H1 (cell line): ENCODE measurements around the gene WDR53. TPM values are rescaled to one million over a fixed set of nuclear protein-coding genes. Genes with fewer than 3 reads are reported as not detected.
"Not testable (repeated sequence)": the region's sequence is repeated elsewhere in the genome, so short reads cannot be mapped to it uniquely, and the experiment has no call there.

Experiments
- CTCF ChIA-PET: fragments of 300-600 bp; sonication (Branson Sonifier 250); formaldehyde crosslinking; loops from one replicate; lab custom pipeline; 2021; ENCODE audit not compliant: partially characterized antibody; lab: Charles Lee
- POLR2A ChIA-PET: fragments of 300-600 bp; sonication (Branson Sonifier 250); formaldehyde crosslinking; loops from one replicate; lab custom pipeline; 2021; ENCODE audit warnings: inconsistent platforms; ENCODE audit not compliant: partially characterized antibody; lab: Charles Lee
- DNase-seq, 2 experiments: peaks; one replicate each; pipeline versions ENCODE4 v3.0.0 to v3.0.0-alpha.2; 2010 to 2022; ENCODE audit warnings: low spot score in 2 of 2, low read depth in 1 of 2, mixed read lengths in 1 of 2
- FAIRE-seq: peaks from 2 replicates; lab custom pipeline; 2011; peaks lifted over from hg19 to GRCh38; lab: Jason Lieb, UNC
- H2AFZ ChIP-seq: 2 replicates; pipeline ENCODE4 v1.8.1; 2012; ENCODE audit warnings: low read length, inconsistent platforms
- H2AK5ac ChIP-seq: 2 replicates; pipeline ENCODE4 v1.6.1; 2013; ENCODE audit warnings: low read depth, low read length
- H2BK120ac ChIP-seq: replicated peaks from 2 replicates; pipeline ENCODE3; 2013; ENCODE audit warnings: low read depth, low read length, inconsistent platforms
- H2BK12ac ChIP-seq: 2 replicates; pipeline ENCODE4 v1.6.1; 2013; ENCODE audit warnings: low read depth, low read length
- H2BK15ac ChIP-seq: 2 replicates; pipeline ENCODE4 v1.6.1; 2013; ENCODE audit warnings: low read length
- H2BK20ac ChIP-seq: 2 replicates; pipeline ENCODE4 v1.6.1; 2013; ENCODE audit warnings: low read length
- H2BK5ac ChIP-seq: 2 replicates; pipeline ENCODE4 v1.6.1; 2013; ENCODE audit warnings: low read depth, low read length
- H3K14ac ChIP-seq: 2 replicates; pipeline ENCODE4 v1.6.1; 2013; ENCODE audit warnings: inconsistent platforms; ENCODE audit not compliant: insufficient read length
- H3K18ac ChIP-seq: 2 replicates; pipeline ENCODE4 v1.6.1; 2013; ENCODE audit warnings: low read length; ENCODE audit errors: extremely low read depth
- H3K23ac ChIP-seq: 2 replicates; pipeline ENCODE4 v1.6.1; 2013; ENCODE audit warnings: inconsistent platforms; ENCODE audit not compliant: insufficient read length
- H3K23me2 ChIP-seq: 2 replicates; pipeline ENCODE4 v1.6.1; 2013; ENCODE audit warnings: low read depth, low read length
- H3K27ac ChIP-seq: 2 replicates; pipeline ENCODE4 v1.6.1; 2011; ENCODE audit warnings: low read depth, low read length, inconsistent platforms
- H3K27me3 ChIP-seq, 4 experiments: replicated peaks in 1 of 4; 1 replicate in 1 of 4; 2 replicates in 3 of 4; pipeline versions ENCODE4 v1.6.1 to v1.8.1; 2011 to 2013; ENCODE audit warnings: low read length in 3 of 4, mild to moderate bottlenecking in 3 of 4, inconsistent platforms in 2 of 4, mixed read lengths in 2 of 4, moderate library complexity in 1 of 4; ENCODE audit not compliant: control insufficient read depth in 3 of 4, insufficient read depth in 3 of 4; ENCODE audit errors: extremely low read depth in 1 of 4
- H3K36me3 ChIP-seq, 4 experiments: 2 replicates each; pipeline versions ENCODE4 v1.6.1 to v1.8.1; 2011 to 2013; ENCODE audit warnings: mild to moderate bottlenecking in 4 of 4, low read length in 3 of 4, moderate library complexity in 2 of 4, control low read depth in 1 of 4, inconsistent platforms in 1 of 4; ENCODE audit not compliant: insufficient read depth in 4 of 4, control insufficient read depth in 2 of 4
- H3K4ac ChIP-seq: replicated peaks from 2 replicates; pipeline ENCODE3; 2013; ENCODE audit warnings: low read length, low read depth, mixed read lengths, inconsistent platforms; ENCODE audit not compliant: insufficient read length
- H3K4me1 ChIP-seq, 4 experiments: replicated peaks in 1 of 4; 1 replicate in 1 of 4; 2 replicates in 3 of 4; pipeline versions ENCODE4 v1.6.1 to v1.8.1; 2011 to 2013; ENCODE audit warnings: low read length in 3 of 4, inconsistent platforms in 2 of 4, mixed read lengths in 1 of 4; ENCODE audit not compliant: insufficient read depth in 4 of 4, control insufficient read depth in 3 of 4
- H3K4me2 ChIP-seq, 2 experiments: 2 replicates each; pipeline versions ENCODE4 v1.6.1 to v1.8.1; 2011 to 2013; ENCODE audit warnings: low read depth in 2 of 2, low read length in 2 of 2, control low read depth in 1 of 2, inconsistent platforms in 1 of 2, mild to moderate bottlenecking in 1 of 2; ENCODE audit not compliant: insufficient read depth in 1 of 2
- H3K4me3 ChIP-seq, 4 experiments: fragments of 200-600, 300-600 bp in 1 of 4; sonication (generic), shearing (Covaris generic), sonication (Bioruptor Twin) in 1 of 4; 2 replicates each; pipeline versions ENCODE4 v1.5.1 to v1.8.1; 2011 to 2016; ENCODE audit warnings: low read length in 4 of 4, low read depth in 3 of 4, control low read depth in 2 of 4, inconsistent platforms in 2 of 4, mild to moderate bottlenecking in 2 of 4, mixed read lengths in 1 of 4, moderate library complexity in 1 of 4; ENCODE audit not compliant: insufficient read depth in 2 of 4; ENCODE audit errors: extremely low read depth in 1 of 4
- H3K56ac ChIP-seq: replicated peaks from 2 replicates; pipeline ENCODE3; 2013; ENCODE audit warnings: low read depth, mild to moderate bottlenecking, mixed read lengths, low read length, inconsistent platforms; ENCODE audit not compliant: insufficient read length
- H3K79me1 ChIP-seq: 2 replicates; pipeline ENCODE4 v1.6.1; 2013; ENCODE audit warnings: low read depth, low read length, control low read depth
- H3K79me2 ChIP-seq, 2 experiments: 2 replicates each; pipeline versions ENCODE4 v1.6.1 to v1.8.1; 2012 to 2013; ENCODE audit warnings: low read length in 2 of 2, mild to moderate bottlenecking in 2 of 2, inconsistent platforms in 1 of 2; ENCODE audit not compliant: insufficient read depth in 2 of 2, control insufficient read depth in 1 of 2
- H3K9ac ChIP-seq, 4 experiments: replicated peaks in 1 of 4; 1 replicate in 1 of 4; 2 replicates in 3 of 4; pipeline versions ENCODE4 v1.6.1 to v1.8.1; 2011 to 2013; ENCODE audit warnings: low read depth in 3 of 4, low read length in 3 of 4, control low read depth in 2 of 4, mild to moderate bottlenecking in 2 of 4, moderate library complexity in 2 of 4, inconsistent platforms in 1 of 4; ENCODE audit errors: extremely low read depth in 1 of 4
- H3K9me3 ChIP-seq, 2 experiments: 2 replicates each; pipeline versions ENCODE4 v1.6.1 to v1.8.1; 2012 to 2013; ENCODE audit warnings: mild to moderate bottlenecking in 2 of 2, moderate library complexity in 2 of 2, control low read depth in 1 of 2, inconsistent platforms in 1 of 2, low read depth in 1 of 2, low read length in 1 of 2, mixed read lengths in 1 of 2; ENCODE audit not compliant: insufficient read depth in 2 of 2
- H4K20me1 ChIP-seq, 2 experiments: replicated peaks in 1 of 2; 2 replicates each; pipeline versions ENCODE3 to v1.8.1; 2011 to 2013; ENCODE audit warnings: inconsistent platforms in 2 of 2, low read length in 2 of 2, mild to moderate bottlenecking in 1 of 2; ENCODE audit not compliant: insufficient read depth in 2 of 2, control insufficient read depth in 1 of 2
- H4K5ac ChIP-seq: 2 replicates; pipeline ENCODE4 v1.6.1; 2013; ENCODE audit warnings: low read length, low read depth, mixed read lengths, inconsistent platforms; ENCODE audit not compliant: insufficient read length
- H4K8ac ChIP-seq: 2 replicates; pipeline ENCODE4 v1.8.0; 2013; ENCODE audit warnings: mild to moderate bottlenecking, moderate library complexity, low read length, inconsistent platforms; ENCODE audit not compliant: insufficient read depth; ENCODE audit errors: extremely low read depth
- H4K91ac ChIP-seq: replicated peaks from 2 replicates; pipeline ENCODE3; 2013; ENCODE audit warnings: low read length, mixed read lengths, inconsistent platforms; ENCODE audit not compliant: insufficient read length
- WGBS, 2 experiments: shearing (Covaris generic) in 1 of 2; methylation state at CpG; one replicate each; pipeline versions ENCODE4 v1.1.6 to v1.1.7; 2013 to 2015; ENCODE audit warnings: low lambda C conversion rate in 2 of 2, mixed read lengths in 2 of 2, inconsistent platforms in 1 of 2, low coverage in 1 of 2, missing lambda C conversion rate in 1 of 2; ENCODE audit not compliant: insufficient replicate concordance in 2 of 2, insufficient coverage in 1 of 2, insufficient read length in 1 of 2; ENCODE audit errors: extremely low coverage in 1 of 2, missing lambda C conversion rate in 1 of 2; 5-methylcytosine and 5-hydroxymethylcytosine counted together
- polyA plus RNA-seq, 7 experiments: library from polyadenylated mRNA; depleted of rRNA in 3 of 7; stranded (reverse) in 5 of 7; unstranded in 2 of 7; fragments of >200 nt in 5 of 7; fragments of 200-250 nt in 2 of 7; gene quantifications; 1 replicate in 5 of 7; 2 replicates in 1 of 7; 4 replicates in 1 of 7; pipeline versions ENCODE4 v1.2.1 to v1.2.3, GENCODE V29; 2011 to 2013; ENCODE audit warnings: missing spikeins in 2 of 7, mixed read lengths in 2 of 7
- total RNA-seq: library from RNA; stranded (reverse); fragmentation: NEBNext Ultra II Directional; extraction: Animal tissue kit (Norgen Biotek cat#: 25700); gene quantifications from 2 replicates; pipeline ENCODE4 v1.2.1, GENCODE V29; 2021

Gene WDR53
- total and polyA plus RNA-seq, 2 of the 8 experiments (the other 6 are each of a cell fraction or from before 2014, with no cell fraction given) = 7.4 to 18.8 TPM

DNA sequence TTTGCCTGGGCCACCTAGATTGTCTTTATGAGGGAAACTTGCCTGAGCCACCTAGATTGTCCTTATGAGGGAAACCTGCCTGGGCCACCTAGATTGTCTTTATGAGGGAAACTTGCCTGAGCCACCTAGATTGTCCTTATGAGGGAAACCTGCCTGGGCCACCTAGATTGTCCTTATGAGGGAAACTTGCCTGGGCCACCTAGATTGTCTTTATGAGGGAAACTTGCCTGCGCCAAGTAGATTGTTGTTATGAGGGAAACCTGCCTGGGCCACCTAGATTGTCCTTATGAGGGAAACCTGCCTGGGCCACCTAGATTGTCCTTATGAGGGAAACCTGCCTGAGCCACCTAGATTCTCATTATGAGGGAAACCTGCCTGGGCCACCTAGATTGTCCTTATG lies 57.2 kb downstream of the WDR53 start:
- H2BK20ac ChIP-seq, H3K9me3 ChIP-seq, H4K91ac ChIP-seq, H3K14ac ChIP-seq, H4K5ac ChIP-seq, H3K79me2 ChIP-seq, H3K4me2 ChIP-seq, H2BK12ac ChIP-seq, DNase-seq, H3K23me2 ChIP-seq, H3K23ac ChIP-seq, H3K56ac ChIP-seq, H3K4me1 ChIP-seq, H3K36me3 ChIP-seq, H3K18ac ChIP-seq, H2BK120ac ChIP-seq, H3K27me3 ChIP-seq, POLR2A ChIA-PET, H2AFZ ChIP-seq, H3K9ac ChIP-seq, H4K20me1 ChIP-seq, H3K4me3 ChIP-seq, H3K27ac ChIP-seq, H4K8ac ChIP-seq, H3K4ac ChIP-seq, H2BK5ac ChIP-seq, H3K79me1 ChIP-seq, H2AK5ac ChIP-seq, FAIRE-seq, H2BK15ac ChIP-seq: not testable (repeated sequence)
- CTCF ChIA-PET = interaction anchor here (2.0 to 5.3 kb wide), 2 partner anchors 11 to 18 kb away, joined by 7 to 40 read pairs; no protein-coding TSS in a partner anchor
- 88% methylated on average over 1 of the region's 1 CpG; no CpG with 5 or more reads in 1 of the 2 experiments for WGBS, 2 experiments
